OCI-LY1 (cell line): ENCODE results near the gene VPS50.

Experiments
- H2AFZ ChIP-seq: fragments of 200-600 bp; sonication (generic), shearing (Covaris generic); 2 replicates; pipeline ENCODE4 v1.6.0; 2014; ENCODE audit warnings: antibody characterized with exemption, mild to moderate bottlenecking, low read length
- H3F3A ChIP-seq: fragments of 200-600 bp; sonication (generic), shearing (Covaris generic); 2 replicates; pipeline ENCODE4 v1.6.0; 2014; ENCODE audit warnings: mild to moderate bottlenecking, antibody characterized with exemption, low read length, moderate library complexity; ENCODE audit not compliant: insufficient read depth
- H3K27ac ChIP-seq: fragments of 200-600 bp; sonication (generic); 2 replicates; pipeline ENCODE4 v1.5.1; 2014; ENCODE audit warnings: low read length, mixed run types, mild to moderate bottlenecking, low read depth; ENCODE audit not compliant: poor library complexity, severe bottlenecking
- H3K27me3 ChIP-seq: fragments of 200-600 bp; sonication (generic); 2 replicates; pipeline ENCODE4 v1.6.0; 2014; ENCODE audit warnings: antibody characterized with exemption, mild to moderate bottlenecking, low read length, moderate library complexity; ENCODE audit not compliant: insufficient read depth
- H3K36me3 ChIP-seq: fragments of 200-600 bp; sonication (generic); 2 replicates; pipeline ENCODE4 v1.6.1; 2014; ENCODE audit warnings: mild to moderate bottlenecking, antibody characterized with exemption, low read length, moderate library complexity, mixed read lengths; ENCODE audit not compliant: insufficient read depth
- H3K4me1 ChIP-seq: fragments of 200-600 bp; sonication (generic); 2 replicates; pipeline ENCODE4 v1.5.1; 2014; ENCODE audit warnings: mild to moderate bottlenecking, low read length, moderate library complexity; ENCODE audit not compliant: insufficient read depth, severe bottlenecking
- H3K4me2 ChIP-seq: fragments of 200-600 bp; sonication (generic), shearing (Covaris generic); 2 replicates; pipeline ENCODE4 v1.6.1; 2014; ENCODE audit warnings: low read length
- H3K4me3 ChIP-seq: fragments of 200-600 bp; sonication (generic); 2 replicates; pipeline ENCODE4 v1.5.1; 2014; ENCODE audit warnings: low read length, low read depth, mild to moderate bottlenecking, mixed read lengths; ENCODE audit not compliant: poor library complexity, severe bottlenecking
- H3K79me2 ChIP-seq: fragments of 200-600 bp; shearing (Covaris generic); 2 replicates; pipeline ENCODE4 v1.6.1; 2016; ENCODE audit warnings: mixed run types, low read length, mixed read lengths; ENCODE audit not compliant: insufficient read depth
- H3K9ac ChIP-seq: fragments of 200-600 bp; sonication (generic), shearing (Covaris generic); 2 replicates; pipeline ENCODE4 v1.6.1; 2014; ENCODE audit warnings: mild to moderate bottlenecking, low read length, mixed read lengths
- H3K9me2 ChIP-seq: fragments of 200-600 bp; sonication (generic), shearing (Covaris generic); 2 replicates; pipeline ENCODE4 v1.6.1; 2014; ENCODE audit warnings: low read depth, mild to moderate bottlenecking, low read length, mixed read lengths
- H3K9me3 ChIP-seq: fragments of 200-600 bp; shearing (Covaris generic); 2 replicates; pipeline ENCODE4 v1.6.1; 2014; ENCODE audit warnings: low read length, mixed read lengths
- H4K20me1 ChIP-seq: fragments of 200-600 bp; sonication (generic), shearing (Covaris generic); 2 replicates; pipeline ENCODE4 v1.6.0; 2016; ENCODE audit warnings: mild to moderate bottlenecking, low read length; ENCODE audit not compliant: insufficient read depth
- CTCF ChIP-seq: fragments of 200-600 bp; sonication (generic), shearing (Covaris generic); IDR thresholded peaks from 2 replicates; pipeline ENCODE4 v1.5.1; 2017; ENCODE audit warnings: mild to moderate bottlenecking, antibody characterized with exemption, low read length, moderate library complexity, mixed read lengths
- EZH2 ChIP-seq: fragments of 200-600 bp; sonication (generic), shearing (Covaris generic); IDR thresholded peaks from 2 replicates; pipeline ENCODE4 v1.8.0; 2017; ENCODE audit warnings: borderline replicate concordance, mixed run types, mild to moderate bottlenecking, antibody characterized with exemption, low read length, moderate library complexity, mixed read lengths

Gene VPS50

DNA sequence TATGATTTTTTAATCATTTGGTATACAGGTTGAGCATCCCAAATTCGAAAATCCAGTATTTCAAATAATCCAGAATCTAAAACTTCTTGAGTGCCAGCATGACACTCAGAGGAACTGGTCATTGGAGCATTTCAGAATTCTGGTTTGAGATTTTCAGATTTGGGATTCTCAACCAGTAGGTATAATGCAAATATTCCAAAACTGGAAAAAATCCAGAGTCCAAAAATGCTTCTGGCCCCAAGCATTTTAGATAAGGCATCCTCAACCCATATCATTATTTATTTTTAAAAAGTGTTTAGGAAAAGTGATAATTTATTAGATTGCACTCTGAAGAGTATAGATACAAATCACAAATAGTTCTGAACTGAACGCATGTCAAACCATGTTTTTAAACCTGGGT, 120.7 kb downstream of the VPS50 start:
- Histone ChIP-seq H3K27ac (no peak overlapping the region), H3K36me3 (peaks cover 5% of the 10 kb centered on the region; the same call in 1 of the 2 replicates), H3K9me3 (no peaks in the 10 kb centered on the region), H3K4me2 (no peak overlapping the region), H3K4me1 (no peaks in the 10 kb centered on the region), H3K9ac (no peak overlapping the region), H3K9me2 (no peaks in the 10 kb centered on the region), H3K79me2 (no peaks in the 10 kb centered on the region), H2AFZ (no peak overlapping the region), H3K27me3 (no peaks in the 10 kb centered on the region), H3F3A (no peaks in the 10 kb centered on the region), H4K20me1 (no peaks in the 10 kb centered on the region), H3K4me3 (no peak overlapping the region)
- TF ChIP-seq CTCF (no peak), EZH2 (no peak)

GRCh38 chr7:93354815-93355214, 122.6 kb downstream of the VPS50 start:
- Histone ChIP-seq H3K9me2 (no peaks in the 10 kb centered on the region), H3K4me3 (no peak overlapping the region), H3K9me3 (no peaks in the 10 kb centered on the region), H2AFZ (no peak overlapping the region), H3K36me3 (peaks cover 13% of the 10 kb centered on the region; the same call in 1 of the 2 replicates), H3K4me2 (no peak overlapping the region), H3K79me2 (no peaks in the 10 kb centered on the region), H4K20me1 (no peaks in the 10 kb centered on the region), H3K27me3 (no peaks in the 10 kb centered on the region), H3K4me1 (no peaks in the 10 kb centered on the region), H3K9ac (no peak overlapping the region), H3F3A (no peaks in the 10 kb centered on the region), H3K27ac (no peak overlapping the region)
- TF ChIP-seq CTCF, result no peak
- no peak for TF ChIP-seq EZH2

DNA sequence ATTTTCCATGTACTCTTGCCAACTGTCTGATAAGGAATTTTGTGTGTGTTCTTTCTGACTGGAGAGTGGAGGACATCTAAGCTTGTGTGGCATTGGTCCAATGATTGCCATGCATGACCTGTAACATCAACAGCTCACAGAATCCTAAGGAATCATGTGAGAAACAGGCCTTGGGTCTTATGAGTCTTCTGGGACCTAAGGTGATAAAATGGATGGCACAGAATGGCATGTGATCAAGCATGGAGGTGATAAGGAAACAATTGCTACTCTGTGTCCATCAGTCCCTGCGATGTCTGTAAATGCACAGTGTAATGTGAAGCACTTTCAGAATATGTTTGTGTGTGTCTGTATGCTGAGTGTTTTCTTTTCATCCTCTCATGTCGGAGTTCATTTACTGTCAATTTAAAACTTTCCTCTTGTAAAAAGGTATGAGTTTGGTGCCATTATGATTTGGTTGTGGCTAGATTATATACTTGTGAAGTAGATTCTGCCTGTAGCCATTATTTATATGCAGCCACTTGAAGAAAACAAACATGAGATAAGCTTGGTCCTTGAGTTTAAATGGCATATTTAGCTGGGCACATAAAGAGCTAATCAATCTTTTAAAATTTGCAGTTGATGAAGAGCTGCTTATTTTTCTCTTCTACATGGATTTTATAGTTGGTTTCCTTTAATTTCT, 127.5 kb downstream of the VPS50 start:
- Histone ChIP-seq H3K27ac (no peak overlapping the region), H3K79me2 (no peaks in the 10 kb centered on the region), H3K9me3 (no peaks in the 10 kb centered on the region), H3K27me3 (no peaks in the 10 kb centered on the region), H3K4me2 (no peak overlapping the region), H3F3A (no peaks in the 10 kb centered on the region), H2AFZ (no peak overlapping the region), H4K20me1 (no peaks in the 10 kb centered on the region), H3K4me3 (no peak overlapping the region), H3K9me2 (no peaks in the 10 kb centered on the region), H3K4me1 (no peaks in the 10 kb centered on the region), H3K9ac (no peak overlapping the region), H3K36me3 (peaks cover 13% of the 10 kb centered on the region; the same call in 1 of the 2 replicates)
- TF ChIP-seq EZH2, result no peak
- TF ChIP-seq CTCF, result no peak
